Smooth muscle cell (in vitro differentiated cells): ENCODE data around the gene RSU1. TPM values are rescaled to one million over a fixed set of nuclear protein-coding genes. Genes with fewer than 3 reads are reported as not detected.

Experiments used
- DNase-seq: peaks from one replicate; lab custom pipeline; 2025; ENCODE audit not compliant: unreplicated experiment; lab: John Stamatoyannopoulos, UW
- H2AFZ ChIP-seq: fragments of 200-600 bp; sonication (generic); 2 replicates; pipeline ENCODE4 v1.6.0; 2016; ENCODE audit warnings: antibody characterized with exemption, low read depth, mild to moderate bottlenecking
- H3F3A ChIP-seq: fragments of 200-600 bp; sonication (generic); 2 replicates; pipeline ENCODE4 v1.6.0; 2017; ENCODE audit warnings: antibody characterized with exemption, low read depth
- H3K27ac ChIP-seq: fragments of 200-600 bp; sonication (generic); 2 replicates; pipeline ENCODE4 v1.5.1; 2016; ENCODE audit warnings: low read depth, mild to moderate bottlenecking
- H3K27me3 ChIP-seq: fragments of 200-600 bp; sonication (generic); 2 replicates; pipeline ENCODE4 v1.6.1; 2016; ENCODE audit warnings: low read depth, mild to moderate bottlenecking
- H3K36me3 ChIP-seq: fragments of 200-600 bp; sonication (generic); 2 replicates; pipeline ENCODE4 v1.5.1; 2016; ENCODE audit warnings: low read depth
- H3K4me1 ChIP-seq: fragments of 200-600 bp; sonication (generic); 2 replicates; pipeline ENCODE4 v1.5.1; 2016; ENCODE audit warnings: low read depth
- H3K4me2 ChIP-seq: fragments of 200-600 bp; sonication (generic); 2 replicates; pipeline ENCODE4 v1.6.0; 2016; ENCODE audit warnings: mild to moderate bottlenecking
- H3K4me3 ChIP-seq: fragments of 200-600 bp; sonication (generic); 2 replicates; pipeline ENCODE4 v1.5.1; 2016; ENCODE audit warnings: mild to moderate bottlenecking
- H3K79me2 ChIP-seq: fragments of 200-600 bp; sonication (generic); 2 replicates; pipeline ENCODE4 v1.6.0; 2016; ENCODE audit warnings: low read depth, mild to moderate bottlenecking
- H3K9ac ChIP-seq: fragments of 200-600 bp; sonication (generic); 2 replicates; pipeline ENCODE4 v1.6.0; 2016; ENCODE audit warnings: low read depth
- H3K9me3 ChIP-seq: fragments of 200-600 bp; sonication (generic); replicated peaks from 2 replicates; pipeline ENCODE4 v1.5.1; 2016; ENCODE audit warnings: low read depth
- H4K20me1 ChIP-seq: fragments of 200-600 bp; sonication (generic); 2 replicates; pipeline ENCODE4 v1.6.0; 2016; ENCODE audit warnings: low read depth
- CTCF ChIP-seq: fragments of 200-600 bp; sonication (generic); IDR thresholded peaks from 2 replicates; pipeline ENCODE4 v1.5.1; 2017; ENCODE audit warnings: borderline replicate concordance, mild to moderate bottlenecking, antibody characterized with exemption; ENCODE audit not compliant: insufficient read depth, poor library complexity, severe bottlenecking
- WGBS: methylation state at CpG from one replicate; pipeline ENCODE4 v1.1.7; 2016; ENCODE audit warnings: low lambda C conversion rate; 5-methylcytosine and 5-hydroxymethylcytosine counted together
- polyA plus RNA-seq: library from polyadenylated mRNA; unstranded; fragments of >200 nt; fragmentation: Nextera tagmentation; extraction: Ambion mirVana; gene quantifications from 2 replicates; pipeline ENCODE4 v1.2.1, GENCODE V29; 2016
- total RNA-seq: library from RNA; depleted of rRNA; stranded (reverse); fragments of >200 nt; gene quantifications from 2 replicates; pipeline ENCODE4 v1.2.3, GENCODE V29; 2014

Gene RSU1
- total and polyA plus RNA-seq, 2 experiments from 2014 or later: 110 to 128 TPM

DNA sequence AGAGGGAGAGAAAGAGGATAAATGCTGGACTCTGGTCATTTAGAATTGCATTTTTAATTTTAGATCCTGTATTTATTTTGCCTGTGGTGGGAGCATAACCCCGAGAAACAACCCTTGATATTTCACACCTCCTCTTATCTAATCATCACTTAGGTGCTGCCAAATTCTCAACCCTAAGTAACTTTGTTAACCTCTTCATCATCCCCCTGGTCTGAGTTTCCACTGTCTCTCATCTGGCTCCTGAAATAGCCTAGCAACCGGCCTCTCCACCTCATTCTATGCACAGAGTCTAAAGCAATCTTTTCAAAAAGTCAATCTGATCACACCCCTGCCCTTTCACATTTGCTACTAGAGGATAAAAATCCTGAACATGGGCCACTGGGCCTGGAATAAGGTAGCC is 177.1 kb downstream of the RSU1 start:
- WGBS: 82% methylated on average over 2 of the region's 2 CpGs
- no peak for TF ChIP-seq CTCF
- H3K4me3 ChIP-seq: no peak overlapping the region
- H3K4me1 ChIP-seq: no peaks in the 10 kb centered on the region
- peaks cover 78% of the 10 kb centered on the region for H4K20me1 ChIP-seq
- H3K27ac ChIP-seq: no peak overlapping the region
- H2AFZ ChIP-seq: no peak overlapping the region
- no peaks in the 10 kb centered on the region for H3K79me2 ChIP-seq
- no peaks in the 10 kb centered on the region for H3K36me3 ChIP-seq
- H3K9me3 ChIP-seq: no peaks in the 10 kb centered on the region
- no peak overlapping the region for H3K9ac ChIP-seq
- H3K4me2 ChIP-seq: no peak overlapping the region
- DNase-seq: no peak
- H3K27me3 ChIP-seq: no peaks in the 10 kb centered on the region
- no peaks in the 10 kb centered on the region for H3F3A ChIP-seq

DNA sequence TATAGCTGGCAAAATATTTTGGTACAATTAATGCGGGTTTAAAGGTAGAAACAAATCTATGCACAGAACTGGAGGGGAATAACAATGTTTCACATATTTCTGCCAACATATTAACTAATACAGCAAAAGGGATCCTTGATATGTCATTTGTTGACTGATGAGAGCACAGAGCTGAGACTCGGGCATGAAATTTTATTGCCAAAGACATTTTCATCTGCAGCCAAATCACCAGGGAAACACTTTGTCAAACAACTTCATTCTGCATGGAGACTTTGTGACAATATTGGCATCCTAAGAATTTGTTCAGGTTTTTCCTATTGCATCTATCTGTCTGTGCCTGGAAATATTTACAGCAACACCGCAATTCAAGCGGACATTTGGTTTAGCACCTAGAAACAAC is 177.8 kb downstream of the RSU1 start:
- Histone ChIP-seq H3K27me3 (no peaks in the 10 kb centered on the region), H3K9me3 (no peaks in the 10 kb centered on the region), H3K36me3 (no peaks in the 10 kb centered on the region), H2AFZ (no peak overlapping the region), H3K4me1 (no peaks in the 10 kb centered on the region), H4K20me1 (peaks cover 78% of the 10 kb centered on the region), H3K4me2 (no peak overlapping the region), H3F3A (no peaks in the 10 kb centered on the region), H3K27ac (no peak overlapping the region), H3K4me3 (no peak overlapping the region), H3K79me2 (no peaks in the 10 kb centered on the region), H3K9ac (no peak overlapping the region)
- WGBS: 96% methylated on average over 4 of the region's 4 CpGs
- no peak for TF ChIP-seq CTCF
- no peak for DNase-seq

GRCh38 chr10:16632996-16633395 is 184.2 kb downstream of the RSU1 start:
- WGBS: 99% methylated on average over 5 of the region's 5 CpGs
- Histone ChIP-seq H3F3A (no peaks in the 10 kb centered on the region), H2AFZ (no peak overlapping the region), H3K79me2 (no peaks in the 10 kb centered on the region), H3K4me2 (no peak overlapping the region), H3K36me3 (no peaks in the 10 kb centered on the region), H3K9ac (no peak overlapping the region), H3K4me3 (no peak overlapping the region), H3K27me3 (no peaks in the 10 kb centered on the region), H3K27ac (no peak overlapping the region), H3K4me1 (no peaks in the 10 kb centered on the region), H3K9me3 (no peaks in the 10 kb centered on the region), H4K20me1 (peaks cover 76% of the 10 kb centered on the region)
- TF ChIP-seq CTCF: no peak
- no peak for DNase-seq

GRCh38 chr10:16626697-16627096 is 190.5 kb downstream of the RSU1 start:
- WGBS: 97% methylated on average over 5 of the region's 5 CpGs
- Histone ChIP-seq H4K20me1 (peaks cover 49% of the 10 kb centered on the region), H3K4me3 (no peak overlapping the region), H3K79me2 (no peaks in the 10 kb centered on the region), H2AFZ (no peak overlapping the region), H3K4me1 (no peaks in the 10 kb centered on the region), H3K27me3 (no peaks in the 10 kb centered on the region), H3K36me3 (no peaks in the 10 kb centered on the region), H3K27ac (no peak overlapping the region), H3F3A (no peaks in the 10 kb centered on the region), H3K4me2 (no peak overlapping the region), H3K9ac (no peak overlapping the region), H3K9me3 (no peaks in the 10 kb centered on the region)
- DNase-seq: no peak
- no peak for TF ChIP-seq CTCF
